ENCODE data around the gene TBC1D21.

The TBC1D21 gene

GRCh38 chr15:73839699-73840377, 33.5 kb upstream of the TBC1D21 start:
- no peak for TF ChIP-seq CTCF (IDR thresholded peaks at IDR 0.05; ENCODE audit: control insufficient read depth, extremely low read depth, insufficient read depth)
- no peak for DNase-seq (ENCODE audit: low read depth)
- H3K4me3 ChIP-seq (ENCODE audit: low read depth, low read length) = no peak overlapping the region

- DNase-seq (ENCODE audit: low read depth) = no peak
These were observed 32.6 kb upstream of the TBC1D21 start for GRCh38 chr15:73840771-73841170.

GRCh38 chr15:73841756-73842725, 31.3 kb upstream of the TBC1D21 start:
- H3K4me3 ChIP-seq (ENCODE audit: low read depth, low read length) = no peak overlapping the region

More at GRCh38 chr15:73840771-73841170, 32.6 kb upstream of the TBC1D21 start:
- no peak overlapping the region for H3K4me3 ChIP-seq (ENCODE audit: low read depth, low read length)
- TF ChIP-seq CTCF (IDR thresholded peaks at IDR 0.05; ENCODE audit: control insufficient read depth, extremely low read depth, insufficient read depth) = no peak

GRCh38 chr15:73843787-73844186, 29.6 kb upstream of the TBC1D21 start:
- H3K4me3 ChIP-seq (ENCODE audit: low read depth, low read length) = no peak overlapping the region
- no peak for DNase-seq (ENCODE audit: low read depth)
- TF ChIP-seq CTCF (IDR thresholded peaks at IDR 0.05; ENCODE audit: control insufficient read depth, extremely low read depth, insufficient read depth) = no peak

More at GRCh38 chr15:73841756-73842725, 31.3 kb upstream of the TBC1D21 start:
- no peak for DNase-seq (ENCODE audit: low read depth)
- TF ChIP-seq CTCF (IDR thresholded peaks at IDR 0.05; ENCODE audit: control insufficient read depth, extremely low read depth, insufficient read depth) = no peak

GRCh38 chr15:73844356-73844755, 29.0 kb upstream of the TBC1D21 start:
- no peak for DNase-seq (ENCODE audit: low read depth)
- TF ChIP-seq CTCF (IDR thresholded peaks at IDR 0.05; ENCODE audit: control insufficient read depth, extremely low read depth, insufficient read depth) = no peak
- H3K4me3 ChIP-seq (ENCODE audit: low read depth, low read length) = no peak overlapping the region

- DNase-seq (ENCODE audit: low read depth) = no peak
- H3K4me3 ChIP-seq (ENCODE audit: low read depth, low read length) = no peak overlapping the region
- no peak for TF ChIP-seq CTCF (IDR thresholded peaks at IDR 0.05; ENCODE audit: control insufficient read depth, extremely low read depth, insufficient read depth)
These were observed 27.9 kb upstream of the TBC1D21 start for GRCh38 chr15:73845507-73845906.

Measured in LNCaP clone FGC (cell line).